Endodermal cell (in vitro differentiated cells): ENCODE data around the gene DPYSL4. TPM values are rescaled to one million over a fixed set of nuclear protein-coding genes. Genes with fewer than 3 reads are reported as not detected.

Source experiments
- DNase-seq: peaks from one replicate; pipeline ENCODE4 v3.0.0-alpha.2; 2017
- H3K27ac ChIP-seq: 2 replicates; pipeline ENCODE4 v1.5.1; 2013; ENCODE audit warnings: mild to moderate bottlenecking, low read depth, low read length, moderate library complexity
- H3K27me3 ChIP-seq: 2 replicates; pipeline ENCODE4 v1.6.1; 2013; ENCODE audit warnings: mild to moderate bottlenecking, low read length, moderate library complexity; ENCODE audit not compliant: insufficient read depth, control insufficient read depth, poor library complexity, severe bottlenecking
- H3K36me3 ChIP-seq: 2 replicates; pipeline ENCODE4 v1.7.0; 2013; ENCODE audit warnings: mild to moderate bottlenecking, low read length, moderate library complexity; ENCODE audit not compliant: control insufficient read depth, insufficient read depth
- H3K4me1 ChIP-seq: one replicate; pipeline ENCODE4 v1.7.0; 2013; ENCODE audit warnings: low read length; ENCODE audit not compliant: control insufficient read depth, insufficient read depth
- H3K4me3 ChIP-seq: 2 replicates; pipeline ENCODE4 v1.5.1; 2013; ENCODE audit warnings: mild to moderate bottlenecking, low read length, moderate library complexity
- H3K9ac ChIP-seq: 2 replicates; pipeline ENCODE4 v1.6.1; 2013; ENCODE audit warnings: mild to moderate bottlenecking, low read length, moderate library complexity; ENCODE audit not compliant: poor library complexity, severe bottlenecking; ENCODE audit errors: extremely low read depth
- H3K9me3 ChIP-seq: 2 replicates; pipeline ENCODE4 v1.6.1; 2013; ENCODE audit warnings: mild to moderate bottlenecking, low read length, moderate library complexity; ENCODE audit not compliant: control insufficient read depth
- H3K27ac Mint-ChIP-seq: 2 replicates; pipeline ENCODE4 v1.8.0; 2020; ENCODE audit warnings: mixed read lengths
- H3K27me3 Mint-ChIP-seq: 2 replicates; pipeline ENCODE4 v1.8.0; 2021; ENCODE audit warnings: mild to moderate bottlenecking, mixed read lengths; ENCODE audit not compliant: insufficient read depth
- H3K36me3 Mint-ChIP-seq: 2 replicates; pipeline ENCODE4 v1.8.0; 2020; ENCODE audit warnings: low read depth, mixed read lengths
- H3K4me1 Mint-ChIP-seq: 2 replicates; pipeline ENCODE4 v1.8.0; 2020; ENCODE audit warnings: mixed read lengths
- H3K4me3 Mint-ChIP-seq: 2 replicates; pipeline ENCODE4 v1.8.0; 2020; ENCODE audit warnings: mild to moderate bottlenecking, moderate library complexity, mixed read lengths
- H3K9me3 Mint-ChIP-seq: 2 replicates; pipeline ENCODE4 v1.8.0; 2020; ENCODE audit warnings: mild to moderate bottlenecking, mixed read lengths
- CTCF ChIP-seq: fragments of 200-600 bp; sonication (generic); conservative IDR thresholded peaks from 2 replicates; pipeline ENCODE4 v1.5.0; 2021; ENCODE audit warnings: antibody characterized with exemption, mild to moderate bottlenecking
- WGBS, 2 experiments: methylation state at CpG; one replicate each; pipeline versions ENCODE4 v1.1.5 to v1.1.7; 2013; ENCODE audit warnings: missing lambda C conversion rate in 2 of 2, mixed read lengths in 1 of 2; ENCODE audit not compliant: insufficient coverage in 1 of 2, insufficient read length in 1 of 2; 5-methylcytosine and 5-hydroxymethylcytosine counted together
- total RNA-seq, 2 donors: library from RNA; stranded (reverse); fragmentation: NEBNext Ultra II Directional in 1 of 2; extraction: Animal tissue kit (Norgen Biotek cat#: 25700) in 1 of 2; gene quantifications; 2 replicates in 1 of 2; 3 replicates in 1 of 2; pipeline ENCODE4 v1.2.1, GENCODE V29; 2021

The DPYSL4 gene
- total RNA-seq, 2 donors from 2014 or later, result 5.1 to 13.5 TPM

- Mint-ChIP-seq H3K36me3 (no peaks in the 10 kb centered on the region), H3K4me1 (no peaks in the 10 kb centered on the region), H3K4me3 (no peak overlapping the region), H3K9me3 (no peaks in the 10 kb centered on the region), H3K27me3 (no peaks in the 10 kb centered on the region), H3K27ac (no peak overlapping the region)
- Histone ChIP-seq H3K36me3 (peaks cover 9% of the 10 kb centered on the region), H3K4me1 (no peaks in the 10 kb centered on the region), H3K9me3 (no peaks in the 10 kb centered on the region), H3K27me3 (no peaks in the 10 kb centered on the region), H3K27ac (no peak overlapping the region), H3K9ac (no peak overlapping the region), H3K4me3 (no peak overlapping the region)
- WGBS, 2 experiments, result 97 to 100% methylated on average over 1 to 6 of the region's 7 CpGs
- no peak for DNase-seq
- TF ChIP-seq CTCF, result no peak
Observed at GRCh38 chr10:132149917-132150316, 36.8 kb upstream of the DPYSL4 start.

GRCh38 chr10:132150777-132151176 lies 36.0 kb upstream of the DPYSL4 start:
- Mint-ChIP-seq H3K36me3 (no peaks in the 10 kb centered on the region), H3K9me3 (no peaks in the 10 kb centered on the region), H3K27ac (no peak overlapping the region), H3K4me1 (no peaks in the 10 kb centered on the region), H3K27me3 (no peaks in the 10 kb centered on the region), H3K4me3 (no peak overlapping the region)
- no peak for TF ChIP-seq CTCF
- Histone ChIP-seq H3K9me3 (no peaks in the 10 kb centered on the region), H3K36me3 (peaks cover 9% of the 10 kb centered on the region), H3K9ac (no peak overlapping the region), H3K27ac (no peak overlapping the region), H3K4me1 (no peaks in the 10 kb centered on the region), H3K27me3 (no peaks in the 10 kb centered on the region), H3K4me3 (no peak overlapping the region)
- 91 to 98% methylated on average over 2 of the region's 2 CpGs for WGBS, 2 experiments
- DNase-seq, result no peak

- no peak for DNase-seq
- Histone ChIP-seq H3K4me1 (no peaks in the 10 kb centered on the region), H3K4me3 (no peak overlapping the region), H3K27me3 (no peaks in the 10 kb centered on the region), H3K36me3 (peaks cover 9% of the 10 kb centered on the region), H3K9ac (no peak overlapping the region), H3K9me3 (no peaks in the 10 kb centered on the region), H3K27ac (no peak overlapping the region)
- Mint-ChIP-seq H3K9me3 (no peaks in the 10 kb centered on the region), H3K4me1 (no peaks in the 10 kb centered on the region), H3K27me3 (no peaks in the 10 kb centered on the region), H3K27ac (no peak overlapping the region), H3K36me3 (no peaks in the 10 kb centered on the region), H3K4me3 (no peak overlapping the region)
- 92 to 100% methylated on average over 2 to 3 of the region's 3 CpGs for WGBS, 2 experiments
- TF ChIP-seq CTCF, result no peak
Observed at GRCh38 chr10:132151286-132151950, 35.3 kb upstream of the DPYSL4 start.
